GM18951 (cell line): ENCODE results near the gene SLC1A4.

Experiments used
- POLR2A ChIP-seq: IDR thresholded peaks from 4 replicates; pipeline ENCODE4 v1.6.1; 2011; ENCODE audit warnings: mild to moderate bottlenecking; ENCODE audit not compliant: insufficient read length, insufficient read depth; ENCODE audit errors: extremely low read depth
- in situ Hi-C: fragments of 300-500 bp; cut with MboI; formaldehyde crosslinking; loops from one replicate; pipeline ENCODE4 v1.12.0; 2022; ENCODE audit warnings: low sequenced_read_pairs, mixed read lengths, inconsistent platforms; ENCODE audit not compliant: unreplicated experiment

SLC1A4 gene

GRCh38 chr2:65050931-65051330 lies 61.7 kb downstream of the SLC1A4 start:
- TF ChIP-seq POLR2A: no peak
- in situ Hi-C loops: loop anchor here (25.0 kb wide), 1 partner anchor 136 kb away; no protein-coding TSS in a partner anchor

- no peak for TF ChIP-seq POLR2A
- in situ Hi-C loops: loop anchor here (25.0 kb wide), 1 partner anchor 134 kb away; no protein-coding TSS in a partner anchor
Observed at GRCh38 chr2:65053199-65053598, 64.0 kb downstream of the SLC1A4 start.

GRCh38 chr2:65054749-65055421 lies 65.7 kb downstream of the SLC1A4 start:
- in situ Hi-C loops: loop anchor here (25.0 kb wide), 1 partner anchor 132 kb away; no protein-coding TSS in a partner anchor
- TF ChIP-seq POLR2A: no peak

- in situ Hi-C loops: loop anchor here (25.0 kb wide), 1 partner anchor 132 kb away; no protein-coding TSS in a partner anchor
- TF ChIP-seq POLR2A: no peak
Observed at GRCh38 chr2:65055422-65056214, 66.4 kb downstream of the SLC1A4 start.

- in situ Hi-C loops: loop anchor here (25.0 kb wide), 1 partner anchor 131 kb away; no protein-coding TSS in a partner anchor
- TF ChIP-seq POLR2A: peak; percentile 76
Observed at GRCh38 chr2:65056215-65057053, 67.2 kb downstream of the SLC1A4 start, which contains the start of gene CEP68. Gene CEP68 (plus strand): TSS chr2:65056416. CDS start chr2:65069445, 13,029 bp downstream.

- in situ Hi-C loops: loop anchor here (25.0 kb wide), 1 partner anchor 130 kb away; no protein-coding TSS in a partner anchor
Observed at GRCh38 chr2:65057054-65057375, 67.8 kb downstream of the SLC1A4 start.

GRCh38 chr2:65057391-65058052 lies 68.3 kb downstream of the SLC1A4 start:
- TF ChIP-seq POLR2A: no peak
- in situ Hi-C loops: loop anchor here (25.0 kb wide), 1 partner anchor 130 kb away; no protein-coding TSS in a partner anchor

More at GRCh38 chr2:65057054-65057375, 67.8 kb downstream of the SLC1A4 start:
- TF ChIP-seq POLR2A: no peak

GRCh38 chr2:65059071-65059470 lies 69.9 kb downstream of the SLC1A4 start:
- in situ Hi-C loops: loop anchor here (25.0 kb wide), 1 partner anchor 128 kb away; no protein-coding TSS in a partner anchor

GRCh38 chr2:65061146-65061909 lies 72.1 kb downstream of the SLC1A4 start:
- in situ Hi-C loops: loop anchor here (10.0 to 25.0 kb wide), 2 partner anchors 126 to 513 kb away; no protein-coding TSS in a partner anchor
- TF ChIP-seq POLR2A: no peak

More at GRCh38 chr2:65059071-65059470, 69.9 kb downstream of the SLC1A4 start:
- TF ChIP-seq POLR2A: no peak

GRCh38 chr2:65061910-65062339 lies 72.7 kb downstream of the SLC1A4 start:
- no peak for TF ChIP-seq POLR2A
- in situ Hi-C loops: loop anchor here (10.0 to 25.0 kb wide), 2 partner anchors 125 to 513 kb away; no protein-coding TSS in a partner anchor

- in situ Hi-C loops: loop anchor here (10.0 to 25.0 kb wide), 2 partner anchors 124 to 512 kb away; no protein-coding TSS in a partner anchor
- TF ChIP-seq POLR2A: no peak
Observed at GRCh38 chr2:65062843-65063825, 73.9 kb downstream of the SLC1A4 start.
